Inferior parietal cortex (tissue), 1 donor: ENCODE data around the gene DISP1.

ENCODE experiments used
- DNase-seq: peaks from one replicate; pipeline ENCODE4 v3.0.0-alpha.2; 2016; ENCODE audit errors: extremely low spot score

Gene DISP1

GRCh38 chr1:222814536-222815439, at the start of gene DISP1:
DISP1 (plus strand) TSS chr1:222815039; CDS start chr1:222942824, 127,785 bp downstream.
- peak; percentile 74 for DNase-seq

GRCh38 chr1:222767152-222767571, 47.7 kb upstream of the DISP1 start:
- DNase-seq: no peak

GRCh38 chr1:222768592-222768991, 46.2 kb upstream of the DISP1 start:
- no peak for DNase-seq

- DNase-seq: no peak
Measured at GRCh38 chr1:222769181-222769580, 45.7 kb upstream of the DISP1 start.

- DNase-seq: no peak
Measured at GRCh38 chr1:222769971-222770620, 44.7 kb upstream of the DISP1 start.

- no peak for DNase-seq
Measured at GRCh38 chr1:222772996-222773379, 41.9 kb upstream of the DISP1 start.

GRCh38 chr1:222777463-222777862, 37.4 kb upstream of the DISP1 start:
- no peak for DNase-seq

GRCh38 chr1:222777977-222778376, 36.9 kb upstream of the DISP1 start:
- DNase-seq: no peak

GRCh38 chr1:222781251-222781650, 33.6 kb upstream of the DISP1 start:
- DNase-seq: no peak

- DNase-seq: peak; percentile 24
Measured at GRCh38 chr1:222783051-222783450, 31.8 kb upstream of the DISP1 start.

GRCh38 chr1:222784371-222784770, 30.5 kb upstream of the DISP1 start:
- DNase-seq: peak; percentile 40

GRCh38 chr1:222784916-222785315, 29.9 kb upstream of the DISP1 start:
- peak; percentile 17 for DNase-seq

GRCh38 chr1:222785529-222785928, 29.3 kb upstream of the DISP1 start:
- no peak for DNase-seq

GRCh38 chr1:222786121-222786520, 28.7 kb upstream of the DISP1 start:
- DNase-seq: no peak

- no peak for DNase-seq
Measured at GRCh38 chr1:222787729-222788128, 27.1 kb upstream of the DISP1 start.

GRCh38 chr1:222788402-222789156, 26.3 kb upstream of the DISP1 start:
- no peak for DNase-seq

- DNase-seq: no peak
Measured at GRCh38 chr1:222790115-222790514, 24.7 kb upstream of the DISP1 start.

GRCh38 chr1:222790520-222790919, 24.3 kb upstream of the DISP1 start:
- no peak for DNase-seq

- no peak for DNase-seq
Measured at GRCh38 chr1:222791006-222791710, 23.7 kb upstream of the DISP1 start.

- DNase-seq: peak; percentile 63
Measured at GRCh38 chr1:222792744-222793143, 22.1 kb upstream of the DISP1 start.

GRCh38 chr1:222794656-222795474, 20.0 kb upstream of the DISP1 start:
- DNase-seq: no peak
